DMS53 (cell line): ENCODE results near the gene YPEL3.

ENCODE experiments used
- DNase-seq: peaks from one replicate; lab custom pipeline; 2025; lab: John Stamatoyannopoulos, UW

Gene YPEL3

GRCh38 chr16:30069611-30070462, 26.2 kb downstream of the YPEL3 start:
- DNase-seq, result no peak

- peak; percentile 55 for DNase-seq
These were observed 27.0 kb downstream of the YPEL3 start for GRCh38 chr16:30068750-30069610.

- no peak for DNase-seq
These were observed 27.7 kb downstream of the YPEL3 start for GRCh38 chr16:30068333-30068732.

GRCh38 chr16:30067584-30067916, 28.5 kb downstream of the YPEL3 start:
- no peak for DNase-seq

- DNase-seq, result no peak
These were observed 29.0 kb downstream of the YPEL3 start for GRCh38 chr16:30066761-30067583.

- peak; percentile 64 for DNase-seq
These were observed 29.9 kb downstream of the YPEL3 start for GRCh38 chr16:30065943-30066760.

GRCh38 chr16:30065102-30065942, 30.7 kb downstream of the YPEL3 start, which contains the start of gene ALDOA:
TSS of gene ALDOA (plus strand) at chr16:30065760. CDS start at chr16:30066898, 1,138 bp downstream.
- DNase-seq, result peak; percentile 98

GRCh38 chr16:30064729-30065101, 31.3 kb downstream of the YPEL3 start:
- no peak for DNase-seq

- DNase-seq, result peak; percentile 83
These were observed 31.9 kb downstream of the YPEL3 start for GRCh38 chr16:30063893-30064728.

- DNase-seq, result no peak
These were observed 32.6 kb downstream of the YPEL3 start for GRCh38 chr16:30063278-30063892.

- peak; percentile 11 for DNase-seq
These were observed 35.0 kb downstream of the YPEL3 start for GRCh38 chr16:30060836-30061554.

- no peak for DNase-seq
These were observed 35.7 kb downstream of the YPEL3 start for GRCh38 chr16:30060346-30060745.

GRCh38 chr16:30054959-30055553, 41.0 kb downstream of the YPEL3 start:
- peak; percentile 49 for DNase-seq

GRCh38 chr16:30054451-30054850, 41.6 kb downstream of the YPEL3 start:
- no peak for DNase-seq

- peak; percentile 33 for DNase-seq
These were observed 42.5 kb downstream of the YPEL3 start for GRCh38 chr16:30053376-30054015.

- DNase-seq, result peak; percentile 96
These were observed 43.2 kb downstream of the YPEL3 start for GRCh38 chr16:30052671-30053372.

GRCh38 chr16:30051518-30051917, 44.5 kb downstream of the YPEL3 start:
- no peak for DNase-seq
